IgD-negative memory B cell (primary cell): ENCODE measurements around the gene SLC38A10. TPM values are rescaled to one million over a fixed set of nuclear protein-coding genes. Genes with fewer than 3 reads are reported as not detected.
"Not testable (repeated sequence)": the region's sequence is repeated elsewhere in the genome, so short reads cannot be mapped to it uniquely, and the experiment has no call there.

Experiments
- H3K27ac Mint-ChIP-seq, 3 donors: one replicate each; pipeline ENCODE4 v1.8.0; 2020 to 2022; ENCODE audit warnings: mild to moderate bottlenecking in 3 of 3, mixed read lengths in 3 of 3, moderate library complexity in 1 of 3
- H3K27me3 Mint-ChIP-seq: one replicate; pipeline ENCODE4 v1.8.0; 2021; ENCODE audit warnings: mixed read lengths
- H3K36me3 Mint-ChIP-seq: one replicate; pipeline ENCODE4 v1.8.0; 2020; ENCODE audit warnings: mild to moderate bottlenecking, mixed read lengths
- H3K4me1 Mint-ChIP-seq, 3 donors: one replicate each; pipeline ENCODE4 v1.8.0; 2020 to 2022; ENCODE audit warnings: mixed read lengths in 3 of 3, mild to moderate bottlenecking in 1 of 3
- H3K4me3 Mint-ChIP-seq, 4 donors: one replicate each; pipeline ENCODE4 v1.8.0; 2020 to 2022; ENCODE audit warnings: mild to moderate bottlenecking in 4 of 4, mixed read lengths in 4 of 4, moderate library complexity in 3 of 4
- H3K9me3 Mint-ChIP-seq, 3 donors: one replicate each; pipeline ENCODE4 v1.8.0; 2020 to 2021; ENCODE audit warnings: mixed read lengths in 3 of 3, mild to moderate bottlenecking in 1 of 3
- polyA plus RNA-seq: library from polyadenylated mRNA; unstranded; fragments of 300-500 nt; fragmentation: Illumina TruSeq; gene quantifications from one replicate; pipeline ENCODE4 v1.2.3, GENCODE V29; 2021

Gene SLC38A10
- polyA plus RNA-seq, 1 donor from 2014 or later, result 84.5 TPM

DNA sequence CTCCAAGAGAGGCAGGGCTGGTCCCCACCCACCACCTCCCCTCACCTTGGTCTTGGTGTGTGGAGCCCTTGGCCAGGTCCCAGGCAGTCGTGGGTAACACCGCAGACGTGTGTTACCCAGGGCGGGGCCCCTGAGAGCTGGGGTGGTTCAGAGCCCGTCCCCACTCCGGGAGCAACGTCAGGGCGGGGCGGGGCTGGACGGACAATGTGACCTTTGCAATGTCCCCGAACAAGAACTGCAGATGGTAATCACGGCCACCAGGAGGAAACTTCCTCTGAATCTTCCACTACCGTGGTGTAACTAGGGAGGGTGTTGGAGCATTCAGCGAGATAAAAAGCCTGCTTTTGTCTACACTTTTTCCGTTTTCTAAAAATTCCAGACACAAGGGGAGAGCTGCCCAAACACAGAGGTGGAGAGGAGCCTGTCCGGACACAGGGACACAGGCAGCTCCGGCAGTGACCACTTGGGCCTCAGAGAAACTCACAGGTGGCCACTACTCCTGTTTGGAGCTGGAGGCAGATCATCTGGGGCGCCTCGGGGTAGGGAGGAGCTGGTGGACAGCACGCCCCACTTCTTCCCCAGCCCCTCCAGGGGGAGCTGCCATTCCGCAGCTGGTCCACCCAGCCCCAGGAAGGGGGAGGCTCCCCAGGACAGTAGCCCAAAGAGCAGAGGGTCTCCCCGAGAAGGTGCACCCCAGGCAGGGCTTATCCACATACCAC lies 14.2 kb upstream of the SLC38A10 start:
- peak overlapping the region in 1 of 4 donors; percentile 43 for H3K4me3 Mint-ChIP-seq
- H3K36me3 Mint-ChIP-seq, result no peaks in the 10 kb centered on the region
- H3K27ac Mint-ChIP-seq, result peak overlapping the region in 1 of 3 donors; percentile 72
- no peaks in the 10 kb centered on the region for H3K9me3 Mint-ChIP-seq
- H3K27me3 Mint-ChIP-seq, result peaks cover 16% of the 10 kb centered on the region
- H3K4me1 Mint-ChIP-seq, result peaks cover 0 to 4% (median 4%) of the 10 kb centered on the region in 3 donors

- not testable (repeated sequence) for H3K4me1 Mint-ChIP-seq, H3K27ac Mint-ChIP-seq, H3K36me3 Mint-ChIP-seq, H3K4me3 Mint-ChIP-seq, H3K9me3 Mint-ChIP-seq
- peaks cover 16% of the 10 kb centered on the region for H3K27me3 Mint-ChIP-seq
Measured at GRCh38 chr17:81308784-81309139, 13.7 kb upstream of the SLC38A10 start.

GRCh38 chr17:81307636-81308560 lies 12.8 kb upstream of the SLC38A10 start:
- Mint-ChIP-seq H3K4me1 (peaks cover 0 to 4% (median 4%) of the 10 kb centered on the region in 3 donors), H3K36me3 (no peaks in the 10 kb centered on the region), H3K4me3 (no peak overlapping the region), H3K9me3 (no peaks in the 10 kb centered on the region), H3K27me3 (peaks cover 16% of the 10 kb centered on the region), H3K27ac (no peak overlapping the region)

GRCh38 chr17:81306898-81307510 lies 11.9 kb upstream of the SLC38A10 start:
- no peaks in the 10 kb centered on the region for H3K9me3 Mint-ChIP-seq
- H3K4me3 Mint-ChIP-seq, result no peak overlapping the region
- H3K27me3 Mint-ChIP-seq, result peaks cover 14% of the 10 kb centered on the region
- H3K4me1 Mint-ChIP-seq, result peaks cover 0 to 4% (median 4%) of the 10 kb centered on the region in 3 donors
- H3K36me3 Mint-ChIP-seq, result no peaks in the 10 kb centered on the region
- peak overlapping the region in 1 of 3 donors; percentile 6 for H3K27ac Mint-ChIP-seq

GRCh38 chr17:81306491-81306890 lies 11.4 kb upstream of the SLC38A10 start:
- Mint-ChIP-seq H3K4me1 (peaks cover 0 to 4% (median 4%) of the 10 kb centered on the region in 3 donors), H3K27ac (no peak overlapping the region), H3K27me3 (peaks cover 14% of the 10 kb centered on the region), H3K4me3 (no peak overlapping the region), H3K36me3 (no peaks in the 10 kb centered on the region), H3K9me3 (no peaks in the 10 kb centered on the region)

- no peaks in the 10 kb centered on the region for H3K9me3 Mint-ChIP-seq
- no peaks in the 10 kb centered on the region for H3K36me3 Mint-ChIP-seq
- H3K4me1 Mint-ChIP-seq, result peaks cover 0 to 5% (median 4%) of the 10 kb centered on the region in 3 donors
- peak overlapping the region in 1 of 3 donors; percentile 83 for H3K27ac Mint-ChIP-seq
- H3K4me3 Mint-ChIP-seq, result peak overlapping the region in 1 of 4 donors; percentile 75
- H3K27me3 Mint-ChIP-seq, result peaks cover 7% of the 10 kb centered on the region
Measured at GRCh38 chr17:81305051-81305630, 10.0 kb upstream of the SLC38A10 start.

- Mint-ChIP-seq H3K4me1 (peaks cover 0 to 5% (median 3%) of the 10 kb centered on the region in 3 donors), H3K27me3 (peaks cover 6% of the 10 kb centered on the region), H3K27ac (peak overlapping the region in 1 of 3 donors; percentile 14), H3K4me3 (no peak overlapping the region), H3K36me3 (no peaks in the 10 kb centered on the region), H3K9me3 (no peaks in the 10 kb centered on the region)
Measured at GRCh38 chr17:81304196-81305015, 9.3 kb upstream of the SLC38A10 start.

- peaks cover 3% of the 10 kb centered on the region for H3K27me3 Mint-ChIP-seq
- no peaks in the 10 kb centered on the region for H3K36me3 Mint-ChIP-seq
- peaks cover 0 to 5% (median 0%) of the 10 kb centered on the region in 3 donors for H3K4me1 Mint-ChIP-seq
- H3K27ac Mint-ChIP-seq, result no peak overlapping the region
- H3K4me3 Mint-ChIP-seq, result no peak overlapping the region
- no peaks in the 10 kb centered on the region for H3K9me3 Mint-ChIP-seq
Measured at GRCh38 chr17:81303385-81303784, 8.3 kb upstream of the SLC38A10 start.

DNA sequence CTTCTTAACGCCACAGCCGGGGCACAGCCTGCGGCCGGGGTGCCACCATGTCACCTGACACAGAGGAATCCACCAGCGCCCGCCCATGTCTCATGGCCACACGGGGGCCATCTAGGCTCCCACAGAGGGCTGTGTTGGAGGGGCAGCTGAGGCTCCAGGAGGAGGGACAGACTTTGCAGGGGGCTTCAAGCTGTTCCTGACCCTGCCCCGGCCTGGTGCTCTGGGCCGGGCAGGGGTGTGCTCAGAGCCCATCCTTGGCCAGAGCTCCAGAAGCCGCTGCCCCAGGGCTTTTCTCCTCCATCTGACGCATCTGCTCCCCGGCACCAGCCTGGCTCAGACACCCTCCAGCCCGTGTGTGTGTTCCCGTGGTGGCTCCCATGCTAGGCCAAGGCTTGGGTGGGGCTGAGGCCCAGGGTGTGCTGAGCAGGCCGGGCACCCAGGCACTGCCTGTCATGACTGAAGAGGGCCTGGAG lies 7.8 kb upstream of the SLC38A10 start:
- Mint-ChIP-seq H3K9me3 (no peaks in the 10 kb centered on the region), H3K4me1 (peaks cover 0 to 4% (median 0%) of the 10 kb centered on the region in 3 donors), H3K36me3 (no peaks in the 10 kb centered on the region), H3K27ac (no peak overlapping the region), H3K27me3 (peaks cover 3% of the 10 kb centered on the region), H3K4me3 (no peak overlapping the region)

DNA sequence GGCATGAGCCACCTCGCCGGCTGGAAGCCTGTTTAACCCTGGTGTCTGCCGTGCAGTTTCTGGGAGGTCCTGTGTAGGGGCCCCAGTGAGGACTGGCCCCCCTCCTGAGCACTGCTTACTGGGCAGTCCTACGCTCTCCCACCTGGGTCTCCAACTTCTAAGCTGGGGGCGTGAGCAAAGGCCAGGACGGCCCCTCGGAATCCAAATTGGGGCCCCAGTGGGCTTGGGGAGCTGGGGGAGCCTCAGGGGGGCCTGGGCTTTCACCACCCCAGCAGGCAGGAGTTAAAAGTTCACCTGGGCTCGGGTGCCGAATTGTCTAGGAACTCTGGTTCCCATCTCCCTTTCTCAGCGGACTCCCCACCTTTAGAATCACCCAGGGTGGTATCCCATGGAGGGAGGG lies 7.2 kb upstream of the SLC38A10 start:
- no peaks in the 10 kb centered on the region for H3K27me3 Mint-ChIP-seq
- H3K4me1 Mint-ChIP-seq, result peaks cover 0 to 1% (median 0%) of the 10 kb centered on the region in 3 donors
- H3K36me3 Mint-ChIP-seq, result no peaks in the 10 kb centered on the region
- H3K27ac Mint-ChIP-seq, result no peak overlapping the region
- no peaks in the 10 kb centered on the region for H3K9me3 Mint-ChIP-seq
- no peak overlapping the region for H3K4me3 Mint-ChIP-seq

GRCh38 chr17:81301195-81302144 lies 6.4 kb upstream of the SLC38A10 start:
- H3K9me3 Mint-ChIP-seq, result no peaks in the 10 kb centered on the region
- peaks cover 0 to 2% (median 0%) of the 10 kb centered on the region in 3 donors for H3K4me1 Mint-ChIP-seq
- no peak overlapping the region for H3K4me3 Mint-ChIP-seq
- no peak overlapping the region for H3K27ac Mint-ChIP-seq
- H3K27me3 Mint-ChIP-seq, result no peaks in the 10 kb centered on the region
- H3K36me3 Mint-ChIP-seq, result no peaks in the 10 kb centered on the region

GRCh38 chr17:81300586-81301155 lies 5.6 kb upstream of the SLC38A10 start:
- no peak overlapping the region for H3K4me3 Mint-ChIP-seq
- no peaks in the 10 kb centered on the region for H3K9me3 Mint-ChIP-seq
- H3K27me3 Mint-ChIP-seq, result no peaks in the 10 kb centered on the region
- H3K27ac Mint-ChIP-seq, result no peak overlapping the region
- peaks cover 4 to 6% (median 5%) of the 10 kb centered on the region in 3 donors for H3K4me1 Mint-ChIP-seq
- no peaks in the 10 kb centered on the region for H3K36me3 Mint-ChIP-seq
